Glutamatergic neuron (in vitro differentiated cells): Measurements from ENCODE around the gene KREMEN2. TPM values are rescaled to one million over a fixed set of nuclear protein-coding genes. Genes with fewer than 3 reads are reported as not detected.

Source experiments
- DNase-seq: peaks from one replicate; pipeline ENCODE4 v3.0.0; 2022
- H3K27ac Mint-ChIP-seq: one replicate; pipeline ENCODE4 v1.8.0; 2020; ENCODE audit warnings: mild to moderate bottlenecking, mixed read lengths, inconsistent platforms; ENCODE audit not compliant: unreplicated experiment
- H3K27me3 Mint-ChIP-seq: one replicate; pipeline ENCODE4 v1.8.0; 2020; ENCODE audit warnings: mild to moderate bottlenecking, moderate library complexity, mixed read lengths, inconsistent platforms; ENCODE audit not compliant: unreplicated experiment
- H3K36me3 Mint-ChIP-seq: one replicate; pipeline ENCODE4 v1.8.0; 2020; ENCODE audit warnings: mild to moderate bottlenecking, mixed read lengths, inconsistent platforms; ENCODE audit not compliant: unreplicated experiment
- H3K4me1 Mint-ChIP-seq: one replicate; pipeline ENCODE4 v1.8.0; 2020; ENCODE audit warnings: mild to moderate bottlenecking, low read depth, mixed read lengths, inconsistent platforms; ENCODE audit not compliant: unreplicated experiment
- H3K4me3 Mint-ChIP-seq: one replicate; pipeline ENCODE4 v1.8.0; 2020; ENCODE audit warnings: mild to moderate bottlenecking, mixed read lengths, inconsistent platforms; ENCODE audit not compliant: unreplicated experiment
- H3K9me3 Mint-ChIP-seq: one replicate; pipeline ENCODE4 v1.8.0; 2020; ENCODE audit warnings: mild to moderate bottlenecking, moderate library complexity, mixed read lengths, inconsistent platforms; ENCODE audit not compliant: unreplicated experiment
- CTCF ChIP-seq: fragments of 200-600 bp; sonication (generic); IDR thresholded peaks from one replicate; pipeline ENCODE4 v1.5.0; 2021; ENCODE audit not compliant: partially characterized antibody, unreplicated experiment
- total RNA-seq: library from RNA; stranded (reverse); fragmentation: NEBNext Ultra II Directional; extraction: Animal tissue kit (Norgen Biotek cat#: 25700); gene quantifications from one replicate; pipeline ENCODE4 v1.2.1, GENCODE V29; 2021; ENCODE audit not compliant: unreplicated experiment

Gene KREMEN2
- total RNA-seq, 1 donor from 2014 or later, result 12.8 TPM

DNA sequence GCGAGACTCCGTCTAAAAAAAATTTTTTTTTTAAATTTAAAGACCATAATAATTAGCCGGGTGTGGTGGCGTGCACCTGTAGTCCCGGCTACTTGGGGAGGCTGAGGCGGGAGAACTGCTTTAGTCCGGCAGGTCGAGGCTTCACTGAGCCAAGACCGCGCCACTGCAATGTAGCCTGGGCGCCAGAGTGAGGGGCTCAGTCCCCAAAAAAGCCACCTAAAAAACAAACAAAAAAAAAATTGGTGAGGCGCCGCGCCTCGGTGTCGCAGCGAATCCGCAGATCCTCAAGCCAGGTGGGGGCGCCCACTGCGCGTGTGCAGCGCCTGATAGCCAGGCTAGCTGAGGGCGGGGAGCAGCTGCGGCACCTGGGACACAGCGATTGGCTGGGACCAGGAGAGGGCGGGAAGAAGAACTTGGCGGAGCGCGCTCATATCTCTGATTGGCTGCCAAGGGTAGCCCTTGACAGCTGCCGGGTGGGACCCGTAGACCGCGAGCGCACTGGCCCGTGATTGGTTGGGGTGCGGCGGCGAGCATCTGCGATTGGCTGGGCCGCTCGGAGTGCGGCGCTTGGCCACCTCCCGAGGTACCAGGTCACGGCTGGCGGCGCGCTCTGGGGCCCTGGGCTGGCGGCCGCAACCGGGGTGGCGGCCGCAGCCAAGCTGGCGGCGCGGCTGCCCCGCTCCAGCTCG is 39.7 kb downstream of the KREMEN2 start:
- Mint-ChIP-seq H3K4me3 (peak overlapping the region; percentile 70), H3K27me3 (peaks cover 11% of the 10 kb centered on the region), H3K4me1 (peaks cover 2% of the 10 kb centered on the region), H3K9me3 (peaks cover 1% of the 10 kb centered on the region), H3K27ac (no peak overlapping the region), H3K36me3 (no peaks in the 10 kb centered on the region)
- no peak for TF ChIP-seq CTCF
- DNase-seq, result peak; percentile 96

DNA sequence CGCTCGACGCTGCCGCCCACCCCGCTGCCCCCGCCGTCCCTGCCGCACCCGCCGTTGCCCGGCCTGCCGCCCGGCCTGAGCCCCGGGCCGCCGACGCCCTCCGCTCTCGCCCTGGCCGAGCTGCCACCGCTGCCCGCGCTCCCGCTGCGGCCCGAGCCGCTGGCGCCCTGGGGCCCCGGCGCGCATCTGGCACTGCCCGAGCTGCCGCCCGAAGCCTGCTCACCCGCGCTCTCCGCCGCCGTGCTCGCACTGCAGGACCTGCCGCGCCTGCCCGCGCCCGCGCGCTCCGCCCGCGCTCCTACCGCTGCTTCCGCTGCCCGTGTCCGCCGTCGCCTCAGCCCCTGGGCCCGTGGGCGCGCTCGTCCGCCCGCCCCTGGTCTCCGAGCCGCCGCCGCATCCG is 40.2 kb downstream of the KREMEN2 start:
- peak; percentile 43 for DNase-seq
- H3K36me3 Mint-ChIP-seq, result no peaks in the 10 kb centered on the region
- H3K27ac Mint-ChIP-seq, result no peak overlapping the region
- no peak overlapping the region for H3K4me3 Mint-ChIP-seq
- no peak for TF ChIP-seq CTCF
- peaks cover 2% of the 10 kb centered on the region for H3K4me1 Mint-ChIP-seq
- peaks cover 1% of the 10 kb centered on the region for H3K9me3 Mint-ChIP-seq
- H3K27me3 Mint-ChIP-seq, result peaks cover 14% of the 10 kb centered on the region

DNA sequence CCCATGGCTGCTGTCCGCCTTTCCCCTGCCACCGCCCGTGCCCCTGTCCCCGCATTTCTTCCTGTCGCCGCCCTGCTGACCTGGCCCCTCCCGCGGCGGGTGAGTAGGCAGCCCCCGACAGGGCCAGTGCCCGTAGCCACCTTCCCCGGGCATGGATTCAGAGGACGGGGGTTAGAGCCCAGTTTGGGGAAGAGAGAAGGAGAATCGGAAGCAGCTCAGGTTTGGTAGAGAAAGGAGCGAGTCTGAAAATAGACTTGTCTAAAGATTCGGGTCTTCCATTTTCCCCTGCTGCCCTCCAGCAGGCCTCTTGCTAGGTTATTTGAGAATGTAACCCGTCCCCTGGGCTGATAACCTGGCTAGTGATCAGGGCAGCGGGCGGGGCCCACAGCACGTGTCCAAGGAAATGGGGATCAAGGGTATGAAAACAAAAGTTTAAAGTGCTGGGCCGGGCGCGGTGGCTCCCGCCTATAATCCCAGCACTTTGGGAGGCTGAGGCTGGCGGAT is 40.8 kb downstream of the KREMEN2 start:
- no peak for DNase-seq
- Mint-ChIP-seq H3K27ac (no peak overlapping the region), H3K27me3 (peaks cover 14% of the 10 kb centered on the region), H3K4me3 (peak overlapping the region; percentile 70), H3K9me3 (peaks cover 1% of the 10 kb centered on the region), H3K36me3 (no peaks in the 10 kb centered on the region), H3K4me1 (peaks cover 2% of the 10 kb centered on the region)
- no peak for TF ChIP-seq CTCF

- Mint-ChIP-seq H3K27ac (no peak overlapping the region), H3K4me3 (no peak overlapping the region), H3K27me3 (peaks cover 11% of the 10 kb centered on the region), H3K36me3 (no peaks in the 10 kb centered on the region), H3K4me1 (peaks cover 2% of the 10 kb centered on the region), H3K9me3 (peaks cover 4% of the 10 kb centered on the region)
- no peak for DNase-seq
- no peak for TF ChIP-seq CTCF
Measured at GRCh38 chr16:3007059-3007956, 43.2 kb downstream of the KREMEN2 start.
